Endodermal cell (in vitro differentiated cells): ENCODE measurements around the gene UBE2Q1. TPM values are rescaled to one million over a fixed set of nuclear protein-coding genes. Genes with fewer than 3 reads are reported as not detected.

Source experiments
- DNase-seq: peaks from one replicate; pipeline ENCODE4 v3.0.0-alpha.2; 2017
- H3K27ac ChIP-seq: 2 replicates; pipeline ENCODE4 v1.5.1; 2013; ENCODE audit warnings: mild to moderate bottlenecking, low read depth, low read length, moderate library complexity
- H3K27me3 ChIP-seq: 2 replicates; pipeline ENCODE4 v1.6.1; 2013; ENCODE audit warnings: mild to moderate bottlenecking, low read length, moderate library complexity; ENCODE audit not compliant: insufficient read depth, control insufficient read depth, poor library complexity, severe bottlenecking
- H3K36me3 ChIP-seq: 2 replicates; pipeline ENCODE4 v1.7.0; 2013; ENCODE audit warnings: mild to moderate bottlenecking, low read length, moderate library complexity; ENCODE audit not compliant: control insufficient read depth, insufficient read depth
- H3K4me1 ChIP-seq: one replicate; pipeline ENCODE4 v1.7.0; 2013; ENCODE audit warnings: low read length; ENCODE audit not compliant: control insufficient read depth, insufficient read depth
- H3K4me3 ChIP-seq: 2 replicates; pipeline ENCODE4 v1.5.1; 2013; ENCODE audit warnings: mild to moderate bottlenecking, low read length, moderate library complexity
- H3K9ac ChIP-seq: 2 replicates; pipeline ENCODE4 v1.6.1; 2013; ENCODE audit warnings: mild to moderate bottlenecking, low read length, moderate library complexity; ENCODE audit not compliant: poor library complexity, severe bottlenecking; ENCODE audit errors: extremely low read depth
- H3K9me3 ChIP-seq: 2 replicates; pipeline ENCODE4 v1.6.1; 2013; ENCODE audit warnings: mild to moderate bottlenecking, low read length, moderate library complexity; ENCODE audit not compliant: control insufficient read depth
- H3K27ac Mint-ChIP-seq: 2 replicates; pipeline ENCODE4 v1.8.0; 2020; ENCODE audit warnings: mixed read lengths
- H3K27me3 Mint-ChIP-seq: 2 replicates; pipeline ENCODE4 v1.8.0; 2021; ENCODE audit warnings: mild to moderate bottlenecking, mixed read lengths; ENCODE audit not compliant: insufficient read depth
- H3K36me3 Mint-ChIP-seq: 2 replicates; pipeline ENCODE4 v1.8.0; 2020; ENCODE audit warnings: low read depth, mixed read lengths
- H3K4me1 Mint-ChIP-seq: 2 replicates; pipeline ENCODE4 v1.8.0; 2020; ENCODE audit warnings: mixed read lengths
- H3K4me3 Mint-ChIP-seq: 2 replicates; pipeline ENCODE4 v1.8.0; 2020; ENCODE audit warnings: mild to moderate bottlenecking, moderate library complexity, mixed read lengths
- H3K9me3 Mint-ChIP-seq: 2 replicates; pipeline ENCODE4 v1.8.0; 2020; ENCODE audit warnings: mild to moderate bottlenecking, mixed read lengths
- WGBS, 2 experiments: methylation state at CpG; one replicate each; pipeline versions ENCODE4 v1.1.5 to v1.1.7; 2013; ENCODE audit warnings: missing lambda C conversion rate in 2 of 2, mixed read lengths in 1 of 2; ENCODE audit not compliant: insufficient coverage in 1 of 2, insufficient read length in 1 of 2; 5-methylcytosine and 5-hydroxymethylcytosine counted together
- total RNA-seq, 2 donors: library from RNA; stranded (reverse); fragmentation: NEBNext Ultra II Directional in 1 of 2; extraction: Animal tissue kit (Norgen Biotek cat#: 25700) in 1 of 2; gene quantifications; 2 replicates in 1 of 2; 3 replicates in 1 of 2; pipeline ENCODE4 v1.2.1, GENCODE V29; 2021
- TF ChIP-seq, protein P1 (sequence below): fragments of 200-600 bp; sonication (generic); conservative IDR thresholded peaks from 2 replicates; pipeline ENCODE4 v1.5.0; 2021; ENCODE audit warnings: antibody characterized with exemption, mild to moderate bottlenecking

Gene UBE2Q1
- total RNA-seq, 2 donors from 2014 or later = 83.0 to 94.7 TPM

DNA sequence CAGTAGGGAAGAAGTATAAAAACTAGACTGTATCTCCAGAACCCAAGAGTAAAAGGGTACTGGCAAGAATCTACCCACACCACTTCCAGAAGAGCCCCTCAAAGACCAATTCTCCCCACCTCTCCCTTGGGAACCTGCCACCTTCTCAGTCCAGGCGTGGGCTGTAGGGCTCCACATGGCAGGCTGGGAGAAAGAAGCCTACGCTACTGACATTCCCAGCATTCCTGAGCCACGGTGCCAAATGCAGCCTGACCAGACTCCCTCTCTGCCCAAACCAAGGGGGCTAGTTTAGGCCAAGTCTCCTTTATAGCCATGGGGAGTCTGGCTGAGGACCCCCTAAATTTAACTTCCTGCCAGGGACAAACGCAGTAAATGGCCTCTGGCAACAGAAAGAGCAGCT lies 2.0 kb downstream of the UBE2Q1 start:
- Histone ChIP-seq H3K9me3 (no peaks in the 10 kb centered on the region), H3K4me3 (peak overlapping the region; percentile 91), H3K36me3 (peaks cover 46% of the 10 kb centered on the region), H3K27ac (no peak overlapping the region), H3K4me1 (peaks cover 12% of the 10 kb centered on the region), H3K9ac (peak overlapping the region; percentile 50), H3K27me3 (no peaks in the 10 kb centered on the region)
- TF ChIP-seq, protein P1, sequence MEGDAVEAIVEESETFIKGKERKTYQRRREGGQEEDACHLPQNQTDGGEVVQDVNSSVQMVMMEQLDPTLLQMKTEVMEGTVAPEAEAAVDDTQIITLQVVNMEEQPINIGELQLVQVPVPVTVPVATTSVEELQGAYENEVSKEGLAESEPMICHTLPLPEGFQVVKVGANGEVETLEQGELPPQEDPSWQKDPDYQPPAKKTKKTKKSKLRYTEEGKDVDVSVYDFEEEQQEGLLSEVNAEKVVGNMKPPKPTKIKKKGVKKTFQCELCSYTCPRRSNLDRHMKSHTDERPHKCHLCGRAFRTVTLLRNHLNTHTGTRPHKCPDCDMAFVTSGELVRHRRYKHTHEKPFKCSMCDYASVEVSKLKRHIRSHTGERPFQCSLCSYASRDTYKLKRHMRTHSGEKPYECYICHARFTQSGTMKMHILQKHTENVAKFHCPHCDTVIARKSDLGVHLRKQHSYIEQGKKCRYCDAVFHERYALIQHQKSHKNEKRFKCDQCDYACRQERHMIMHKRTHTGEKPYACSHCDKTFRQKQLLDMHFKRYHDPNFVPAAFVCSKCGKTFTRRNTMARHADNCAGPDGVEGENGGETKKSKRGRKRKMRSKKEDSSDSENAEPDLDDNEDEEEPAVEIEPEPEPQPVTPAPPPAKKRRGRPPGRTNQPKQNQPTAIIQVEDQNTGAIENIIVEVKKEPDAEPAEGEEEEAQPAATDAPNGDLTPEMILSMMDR = no peak
- Mint-ChIP-seq H3K27ac (peak overlapping the region; percentile 89), H3K9me3 (no peaks in the 10 kb centered on the region), H3K36me3 (peaks cover 48% of the 10 kb centered on the region), H3K4me3 (peak overlapping the region; percentile 78), H3K27me3 (no peaks in the 10 kb centered on the region), H3K4me1 (peaks cover 32% of the 10 kb centered on the region)
- 21 to 48% methylated on average over 2 to 4 of the region's 4 CpGs for WGBS, 2 experiments
- peak; percentile 70 for DNase-seq

DNA sequence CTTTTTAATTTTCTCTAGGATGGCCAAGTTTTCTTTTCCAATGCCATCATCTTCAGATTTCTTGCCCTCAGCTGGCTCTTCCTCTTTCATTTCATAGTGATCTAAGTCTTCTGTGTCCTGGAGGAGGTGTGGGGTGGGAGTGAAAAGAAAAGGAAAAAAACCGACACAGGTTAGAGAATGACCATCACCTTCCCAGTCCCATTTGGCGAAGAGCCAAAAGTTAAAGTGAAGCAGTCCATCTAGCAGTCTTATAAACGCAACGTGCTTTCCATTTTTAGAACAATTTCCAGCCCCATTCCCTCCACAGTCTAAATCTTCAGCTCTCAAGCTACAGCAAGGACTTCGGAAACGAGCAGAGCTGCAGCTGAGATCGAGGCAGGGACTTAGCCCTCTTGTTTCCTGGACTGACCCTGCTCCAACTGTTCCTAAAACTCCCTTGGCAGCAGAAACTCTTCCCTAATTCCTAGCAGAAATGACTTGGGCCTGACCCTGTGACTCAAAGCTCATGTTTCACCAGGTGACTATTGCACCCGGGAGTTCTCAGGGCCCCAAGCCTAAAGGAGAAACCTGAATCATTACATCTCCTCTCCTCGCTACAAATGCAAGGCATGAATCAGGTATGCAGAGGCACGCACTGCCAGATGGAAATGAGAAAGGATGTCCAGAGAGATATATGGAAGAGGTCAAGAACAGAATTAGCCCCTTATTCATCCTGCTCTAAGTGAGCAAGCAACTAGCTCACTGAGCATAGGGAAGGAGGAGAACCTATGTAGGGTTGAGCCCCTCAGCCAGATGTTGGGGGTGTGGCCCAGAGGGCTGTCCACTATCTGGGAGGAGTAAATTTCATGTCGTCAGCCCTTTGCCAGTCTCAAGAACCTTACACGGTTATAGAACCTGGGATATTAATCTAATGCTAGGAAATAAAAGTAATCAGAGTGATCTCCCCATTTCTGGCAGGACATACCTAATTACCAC lies 5.1 kb downstream of the UBE2Q1 start:
- Mint-ChIP-seq H3K36me3 (peaks cover 76% of the 10 kb centered on the region), H3K4me3 (no peak overlapping the region), H3K27me3 (no peaks in the 10 kb centered on the region), H3K27ac (no peak overlapping the region), H3K4me1 (peaks cover 23% of the 10 kb centered on the region), H3K9me3 (no peaks in the 10 kb centered on the region)
- no peak overlapping the region for H3K9ac ChIP-seq
- H3K27me3 ChIP-seq = no peaks in the 10 kb centered on the region
- no peaks in the 10 kb centered on the region for H3K9me3 ChIP-seq
- no peak overlapping the region for H3K4me3 ChIP-seq
- peaks cover 6% of the 10 kb centered on the region for H3K4me1 ChIP-seq
- H3K27ac ChIP-seq = no peak overlapping the region
- TF ChIP-seq, protein P1 = no peak
- H3K36me3 ChIP-seq = peaks cover 71% of the 10 kb centered on the region
- 92 to 93% methylated on average over 8 to 11 of the region's 12 CpGs for WGBS, 2 experiments
- DNase-seq = no peak

DNA sequence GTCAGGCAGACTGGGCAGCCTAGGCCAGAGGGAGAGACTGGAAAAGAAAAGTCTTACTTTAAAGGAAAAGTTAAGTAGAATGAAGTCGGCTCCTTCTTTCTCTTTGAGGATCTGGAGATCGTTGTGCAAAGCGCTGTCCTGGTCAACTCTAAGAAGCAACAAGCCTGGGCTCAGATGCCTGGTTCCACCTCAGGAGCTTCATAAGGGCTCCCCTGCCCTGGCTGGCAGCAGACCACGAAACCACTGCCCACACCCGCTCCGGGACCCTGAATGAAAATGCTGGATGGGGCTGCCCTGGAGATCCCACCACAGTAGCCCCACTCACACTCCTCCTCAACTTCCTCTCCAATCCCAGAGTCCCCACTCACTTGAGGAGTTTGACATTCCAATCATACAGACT lies 6.4 kb downstream of the UBE2Q1 start:
- 92 to 100% methylated on average over 3 to 6 of the region's 6 CpGs for WGBS, 2 experiments
- TF ChIP-seq, protein P1 = no peak

More for the DNA sequence above, 6.4 kb downstream of the UBE2Q1 start:
- Histone ChIP-seq H3K27ac (no peak overlapping the region), H3K36me3 (peaks cover 71% of the 10 kb centered on the region), H3K9ac (no peak overlapping the region), H3K4me3 (no peak overlapping the region), H3K27me3 (no peaks in the 10 kb centered on the region), H3K9me3 (no peaks in the 10 kb centered on the region), H3K4me1 (peaks cover 5% of the 10 kb centered on the region)
- peaks cover 19% of the 10 kb centered on the region for H3K4me1 Mint-ChIP-seq
- H3K27ac Mint-ChIP-seq = no peak overlapping the region
- peaks cover 76% of the 10 kb centered on the region for H3K36me3 Mint-ChIP-seq
- H3K9me3 Mint-ChIP-seq = no peaks in the 10 kb centered on the region
- no peaks in the 10 kb centered on the region for H3K27me3 Mint-ChIP-seq
- no peak for DNase-seq
- H3K4me3 Mint-ChIP-seq = no peak overlapping the region
